ENCODE data around the gene MRTO4. TPM values are rescaled to one million over a fixed set of nuclear protein-coding genes. Genes with fewer than 3 reads are reported as not detected.

MRTO4 gene
- 22.3 and 26.8 TPM in 2 replicates for polyA plus RNA-seq

GRCh38 chr1:19251305-19252196, at the start of gene MRTO4, which contains the start of gene EMC1:
MRTO4 (plus strand) TSS chr1:19251805; CDS start chr1:19251836, 31 bp downstream.
EMC1 (minus strand) TSS chr1:19251524; CDS start chr1:19251509, 15 bp downstream.

GRCh38 chr1:19209990-19210771, 41.4 kb upstream of the MRTO4 start, which contains the start of gene UBR4:
UBR4 (minus strand) TSS chr1:19210266; CDS start chr1:19210248, 18 bp downstream.

GRCh38 chr1:19288324-19289241, 37.0 kb downstream of the MRTO4 start, which contains the start of gene AKR7A3:
AKR7A3 (minus strand) TSS chr1:19288770; CDS start chr1:19288709, 61 bp downstream.

Other genes with a start within 250 kb of the MRTO4 start
- 87.9 and 107 TPM in 2 replicates for gene UBR4, start 41.5 kb upstream of the MRTO4 start, polyA plus RNA-seq
- 14.3 and 18.8 TPM in 2 replicates for gene EMC1, start 281 bp upstream of the MRTO4 start, polyA plus RNA-seq
- not detected in 2 replicates for gene AKR7A3, start 37.0 kb downstream of the MRTO4 start, polyA plus RNA-seq
- 3.7 and 11.6 TPM in 2 replicates for gene AKR7A2, start 60.3 kb downstream of the MRTO4 start, polyA plus RNA-seq
- 2.2 and 7.9 TPM in 2 replicates for gene SLC66A1, start 60.5 kb downstream of the MRTO4 start, polyA plus RNA-seq
- gene CAPZB, start 233.7 kb downstream of the MRTO4 start, polyA plus RNA-seq = 68.8 and 103 TPM in 2 replicates